H1 (cell line): ENCODE measurements around the gene SZT2. TPM values are rescaled to one million over a fixed set of nuclear protein-coding genes. Genes with fewer than 3 reads are reported as not detected.

ENCODE experiments used
- CTCF ChIA-PET: fragments of 300-600 bp; sonication (Branson Sonifier 250); formaldehyde crosslinking; loops from one replicate; lab custom pipeline; 2021; ENCODE audit not compliant: partially characterized antibody; lab: Charles Lee
- POLR2A ChIA-PET: fragments of 300-600 bp; sonication (Branson Sonifier 250); formaldehyde crosslinking; loops from one replicate; lab custom pipeline; 2021; ENCODE audit warnings: inconsistent platforms; ENCODE audit not compliant: partially characterized antibody; lab: Charles Lee
- DNase-seq, 2 experiments: peaks; one replicate each; pipeline versions ENCODE4 v3.0.0 to v3.0.0-alpha.2; 2010 to 2022; ENCODE audit warnings: low spot score in 2 of 2, low read depth in 1 of 2, mixed read lengths in 1 of 2
- FAIRE-seq: peaks from 2 replicates; lab custom pipeline; 2011; peaks lifted over from hg19 to GRCh38; lab: Jason Lieb, UNC
- H2AFZ ChIP-seq: 2 replicates; pipeline ENCODE4 v1.8.1; 2012; ENCODE audit warnings: low read length, inconsistent platforms
- H2AK5ac ChIP-seq: 2 replicates; pipeline ENCODE4 v1.6.1; 2013; ENCODE audit warnings: low read depth, low read length
- H2BK120ac ChIP-seq: replicated peaks from 2 replicates; pipeline ENCODE3; 2013; ENCODE audit warnings: low read depth, low read length, inconsistent platforms
- H2BK12ac ChIP-seq: 2 replicates; pipeline ENCODE4 v1.6.1; 2013; ENCODE audit warnings: low read depth, low read length
- H2BK15ac ChIP-seq: 2 replicates; pipeline ENCODE4 v1.6.1; 2013; ENCODE audit warnings: low read length
- H2BK20ac ChIP-seq: 2 replicates; pipeline ENCODE4 v1.6.1; 2013; ENCODE audit warnings: low read length
- H2BK5ac ChIP-seq: 2 replicates; pipeline ENCODE4 v1.6.1; 2013; ENCODE audit warnings: low read depth, low read length
- H3K14ac ChIP-seq: 2 replicates; pipeline ENCODE4 v1.6.1; 2013; ENCODE audit warnings: inconsistent platforms; ENCODE audit not compliant: insufficient read length
- H3K18ac ChIP-seq: 2 replicates; pipeline ENCODE4 v1.6.1; 2013; ENCODE audit warnings: low read length; ENCODE audit errors: extremely low read depth
- H3K23ac ChIP-seq: 2 replicates; pipeline ENCODE4 v1.6.1; 2013; ENCODE audit warnings: inconsistent platforms; ENCODE audit not compliant: insufficient read length
- H3K23me2 ChIP-seq: 2 replicates; pipeline ENCODE4 v1.6.1; 2013; ENCODE audit warnings: low read depth, low read length
- H3K27ac ChIP-seq: 2 replicates; pipeline ENCODE4 v1.6.1; 2011; ENCODE audit warnings: low read depth, low read length, inconsistent platforms
- H3K27me3 ChIP-seq, 4 experiments: replicated peaks in 1 of 4; 1 replicate in 1 of 4; 2 replicates in 3 of 4; pipeline versions ENCODE4 v1.6.1 to v1.8.1; 2011 to 2013; ENCODE audit warnings: low read length in 3 of 4, mild to moderate bottlenecking in 3 of 4, inconsistent platforms in 2 of 4, mixed read lengths in 2 of 4, moderate library complexity in 1 of 4; ENCODE audit not compliant: control insufficient read depth in 3 of 4, insufficient read depth in 3 of 4; ENCODE audit errors: extremely low read depth in 1 of 4
- H3K36me3 ChIP-seq, 4 experiments: 2 replicates each; pipeline versions ENCODE4 v1.6.1 to v1.8.1; 2011 to 2013; ENCODE audit warnings: mild to moderate bottlenecking in 4 of 4, low read length in 3 of 4, moderate library complexity in 2 of 4, control low read depth in 1 of 4, inconsistent platforms in 1 of 4; ENCODE audit not compliant: insufficient read depth in 4 of 4, control insufficient read depth in 2 of 4
- H3K4ac ChIP-seq: replicated peaks from 2 replicates; pipeline ENCODE3; 2013; ENCODE audit warnings: low read length, low read depth, mixed read lengths, inconsistent platforms; ENCODE audit not compliant: insufficient read length
- H3K4me1 ChIP-seq, 4 experiments: replicated peaks in 1 of 4; 1 replicate in 1 of 4; 2 replicates in 3 of 4; pipeline versions ENCODE4 v1.6.1 to v1.8.1; 2011 to 2013; ENCODE audit warnings: low read length in 3 of 4, inconsistent platforms in 2 of 4, mixed read lengths in 1 of 4; ENCODE audit not compliant: insufficient read depth in 4 of 4, control insufficient read depth in 3 of 4
- H3K4me2 ChIP-seq, 2 experiments: 2 replicates each; pipeline versions ENCODE4 v1.6.1 to v1.8.1; 2011 to 2013; ENCODE audit warnings: low read depth in 2 of 2, low read length in 2 of 2, control low read depth in 1 of 2, inconsistent platforms in 1 of 2, mild to moderate bottlenecking in 1 of 2; ENCODE audit not compliant: insufficient read depth in 1 of 2
- H3K4me3 ChIP-seq, 4 experiments: fragments of 200-600, 300-600 bp in 1 of 4; sonication (generic), shearing (Covaris generic), sonication (Bioruptor Twin) in 1 of 4; 2 replicates each; pipeline versions ENCODE4 v1.5.1 to v1.8.1; 2011 to 2016; ENCODE audit warnings: low read length in 4 of 4, low read depth in 3 of 4, control low read depth in 2 of 4, inconsistent platforms in 2 of 4, mild to moderate bottlenecking in 2 of 4, mixed read lengths in 1 of 4, moderate library complexity in 1 of 4; ENCODE audit not compliant: insufficient read depth in 2 of 4; ENCODE audit errors: extremely low read depth in 1 of 4
- H3K56ac ChIP-seq: replicated peaks from 2 replicates; pipeline ENCODE3; 2013; ENCODE audit warnings: low read depth, mild to moderate bottlenecking, mixed read lengths, low read length, inconsistent platforms; ENCODE audit not compliant: insufficient read length
- H3K79me1 ChIP-seq: 2 replicates; pipeline ENCODE4 v1.6.1; 2013; ENCODE audit warnings: low read depth, low read length, control low read depth
- H3K79me2 ChIP-seq, 2 experiments: 2 replicates each; pipeline versions ENCODE4 v1.6.1 to v1.8.1; 2012 to 2013; ENCODE audit warnings: low read length in 2 of 2, mild to moderate bottlenecking in 2 of 2, inconsistent platforms in 1 of 2; ENCODE audit not compliant: insufficient read depth in 2 of 2, control insufficient read depth in 1 of 2
- H3K9ac ChIP-seq, 4 experiments: replicated peaks in 1 of 4; 1 replicate in 1 of 4; 2 replicates in 3 of 4; pipeline versions ENCODE4 v1.6.1 to v1.8.1; 2011 to 2013; ENCODE audit warnings: low read depth in 3 of 4, low read length in 3 of 4, control low read depth in 2 of 4, mild to moderate bottlenecking in 2 of 4, moderate library complexity in 2 of 4, inconsistent platforms in 1 of 4; ENCODE audit errors: extremely low read depth in 1 of 4
- H3K9me3 ChIP-seq, 2 experiments: 2 replicates each; pipeline versions ENCODE4 v1.6.1 to v1.8.1; 2012 to 2013; ENCODE audit warnings: mild to moderate bottlenecking in 2 of 2, moderate library complexity in 2 of 2, control low read depth in 1 of 2, inconsistent platforms in 1 of 2, low read depth in 1 of 2, low read length in 1 of 2, mixed read lengths in 1 of 2; ENCODE audit not compliant: insufficient read depth in 2 of 2
- H4K20me1 ChIP-seq, 2 experiments: replicated peaks in 1 of 2; 2 replicates each; pipeline versions ENCODE3 to v1.8.1; 2011 to 2013; ENCODE audit warnings: inconsistent platforms in 2 of 2, low read length in 2 of 2, mild to moderate bottlenecking in 1 of 2; ENCODE audit not compliant: insufficient read depth in 2 of 2, control insufficient read depth in 1 of 2
- H4K5ac ChIP-seq: 2 replicates; pipeline ENCODE4 v1.6.1; 2013; ENCODE audit warnings: low read length, low read depth, mixed read lengths, inconsistent platforms; ENCODE audit not compliant: insufficient read length
- H4K8ac ChIP-seq: 2 replicates; pipeline ENCODE4 v1.8.0; 2013; ENCODE audit warnings: mild to moderate bottlenecking, moderate library complexity, low read length, inconsistent platforms; ENCODE audit not compliant: insufficient read depth; ENCODE audit errors: extremely low read depth
- H4K91ac ChIP-seq: replicated peaks from 2 replicates; pipeline ENCODE3; 2013; ENCODE audit warnings: low read length, mixed read lengths, inconsistent platforms; ENCODE audit not compliant: insufficient read length
- ASH2L ChIP-seq: fragments of 200-600, 300-600 bp; sonication (generic); IDR thresholded peaks from one replicate; pipeline ENCODE4 v1.7.1; 2017; ENCODE audit warnings: low read length
- CBX5 ChIP-seq: fragments of 300-800, 300-1000 bp; sonication (generic); IDR thresholded peaks from 2 replicates; pipeline ENCODE4 v1.7.1; 2016; ENCODE audit warnings: antibody characterized with exemption, low read length, low read depth
- CTBP2 ChIP-seq: IDR thresholded peaks from 2 replicates; pipeline ENCODE4 v1.7.0; 2011; ENCODE audit warnings: borderline replicate concordance, mild to moderate bottlenecking, moderate library complexity, mixed read lengths, low read length; ENCODE audit not compliant: insufficient read depth, insufficient read length
- EGR1 ChIP-seq: IDR thresholded peaks from 2 replicates; pipeline ENCODE4 v1.6.1; 2011; ENCODE audit warnings: low read depth, low read length, borderline replicate concordance
- KDM1A ChIP-seq: fragments of 200-600, 300-600 bp; sonication (generic); IDR thresholded peaks from 2 replicates; pipeline ENCODE4 v1.7.1; 2016; ENCODE audit warnings: mild to moderate bottlenecking, low read length, borderline replicate concordance
- MAX ChIP-seq: IDR thresholded peaks from 2 replicates; pipeline ENCODE4 v1.6.1; 2012; ENCODE audit warnings: inconsistent platforms
- NRF1 ChIP-seq: IDR thresholded peaks from 2 replicates; pipeline ENCODE4 v1.6.1; 2011; ENCODE audit warnings: mild to moderate bottlenecking, low read depth, low read length, improper control_type of control experiment
- POU5F1 ChIP-seq: IDR thresholded peaks from 2 replicates; pipeline ENCODE4 v1.6.1; 2011; ENCODE audit warnings: low read depth, mild to moderate bottlenecking, low read length, moderate library complexity
- TBP ChIP-seq: IDR thresholded peaks from 2 replicates; pipeline ENCODE4 v1.6.1; 2011; ENCODE audit warnings: low read depth, low read length, improper control_type of control experiment
- TCF12 ChIP-seq: IDR thresholded peaks from 2 replicates; pipeline ENCODE4 v1.6.1; 2011; ENCODE audit warnings: low read depth, mild to moderate bottlenecking, low read length
- TEAD4 ChIP-seq: IDR thresholded peaks from 2 replicates; pipeline ENCODE4 v1.6.1; 2012; ENCODE audit warnings: low read depth, low read length, inconsistent platforms, mixed read lengths
- WGBS, 2 experiments: shearing (Covaris generic) in 1 of 2; methylation state at CpG; one replicate each; pipeline versions ENCODE4 v1.1.6 to v1.1.7; 2013 to 2015; ENCODE audit warnings: low lambda C conversion rate in 2 of 2, mixed read lengths in 2 of 2, inconsistent platforms in 1 of 2, low coverage in 1 of 2, missing lambda C conversion rate in 1 of 2; ENCODE audit not compliant: insufficient replicate concordance in 2 of 2, insufficient coverage in 1 of 2, insufficient read length in 1 of 2; ENCODE audit errors: extremely low coverage in 1 of 2, missing lambda C conversion rate in 1 of 2; 5-methylcytosine and 5-hydroxymethylcytosine counted together
- polyA plus RNA-seq, 7 experiments: library from polyadenylated mRNA; depleted of rRNA in 3 of 7; stranded (reverse) in 5 of 7; unstranded in 2 of 7; fragments of >200 nt in 5 of 7; fragments of 200-250 nt in 2 of 7; gene quantifications; 1 replicate in 5 of 7; 2 replicates in 1 of 7; 4 replicates in 1 of 7; pipeline versions ENCODE4 v1.2.1 to v1.2.3, GENCODE V29; 2011 to 2013; ENCODE audit warnings: missing spikeins in 2 of 7, mixed read lengths in 2 of 7
- total RNA-seq: library from RNA; stranded (reverse); fragmentation: NEBNext Ultra II Directional; extraction: Animal tissue kit (Norgen Biotek cat#: 25700); gene quantifications from 2 replicates; pipeline ENCODE4 v1.2.1, GENCODE V29; 2021

The SZT2 gene
- total and polyA plus RNA-seq, 2 of the 8 experiments (the other 6 are each of a cell fraction or from before 2014, with no cell fraction given): 4.7 to 12.9 TPM

- no peaks in the 10 kb centered on the region for H4K20me1 ChIP-seq
- H2AFZ ChIP-seq: no peak overlapping the region
- peaks cover 0 to 19% (median 4%) of the 10 kb centered on the region in 4 experiments; a peak in 4 of 8 replicates for H3K36me3 ChIP-seq
- no peak overlapping the region for H3K23ac ChIP-seq
- no peak overlapping the region for H4K5ac ChIP-seq
- no peak overlapping the region for H4K91ac ChIP-seq
- no peaks in the 10 kb centered on the region for H3K23me2 ChIP-seq
- H3K4me3 ChIP-seq: no peak overlapping the region
- no peak overlapping the region for H2BK12ac ChIP-seq
- H3K27me3 ChIP-seq: no peaks in the 10 kb centered on the region
- H3K9ac ChIP-seq: no peak overlapping the region
- no peak overlapping the region for H3K4ac ChIP-seq
- 90% methylated on average over 6 of the region's 6 CpGs; no CpG with 5 or more reads in 1 of the 2 experiments for WGBS, 2 experiments
- H3K56ac ChIP-seq: no peak overlapping the region
- H2BK120ac ChIP-seq: no peak overlapping the region
- H3K4me1 ChIP-seq: no peaks in the 10 kb centered on the region
- no peaks in the 10 kb centered on the region for H3K79me1 ChIP-seq
- CTCF ChIA-PET: interaction anchor here (1.1 to 3.0 kb wide), 2 partner anchors 9 kb away, joined by 6 to 9 read pairs; no protein-coding TSS in a partner anchor
- H2AK5ac ChIP-seq: no peak overlapping the region
- no peak overlapping the region for H2BK20ac ChIP-seq
- H4K8ac ChIP-seq: no peak overlapping the region
- H3K9me3 ChIP-seq: no peaks in the 10 kb centered on the region
- no peak overlapping the region for H2BK15ac ChIP-seq
- DNase-seq: no peak
- no peak overlapping the region for H3K27ac ChIP-seq
- no peak for TF ChIP-seq NRF1
- TF ChIP-seq EGR1: no peak
- TF ChIP-seq TBP: no peak
- no peak for TF ChIP-seq CTBP2
- TF ChIP-seq POU5F1: no peak
- no peak for TF ChIP-seq TEAD4
- TF ChIP-seq KDM1A: no peak
- TF ChIP-seq MAX: no peak
- no peak for TF ChIP-seq TCF12
- no peak for TF ChIP-seq ASH2L
- TF ChIP-seq CBX5: no peak
- H3K4me2 ChIP-seq: no peak overlapping the region
- no peak for FAIRE-seq
- H3K79me2 ChIP-seq: no peaks in the 10 kb centered on the region
- no peak overlapping the region for H3K18ac ChIP-seq
- no peak overlapping the region for H3K14ac ChIP-seq
- POLR2A ChIA-PET: interaction anchor here (0.9 to 1.8 kb wide), 2 partner anchors 10 to 15 kb away, joined by 3 to 6 read pairs; partner anchors contain the start of genes MED8 and SZT2
- H2BK5ac ChIP-seq: no peak overlapping the region
Observed at GRCh38 chr1:43405219-43405875, 15.6 kb downstream of the SZT2 start.
